IMR-90 (cell line): ENCODE measurements around the gene NR4A1.
A peak's percentile ranks its signal among the peaks of the same experiment; 100 is the strongest.

Source experiments
- POLR2A ChIP-seq: IDR thresholded peaks from 2 replicates; pipeline ENCODE4 v1.6.1; 2012; ENCODE audit warnings: mild to moderate bottlenecking, low read depth, low read length
- TF ChIP-seq, protein P1 (sequence below): conservative IDR thresholded peaks from 2 replicates; pipeline ENCODE4 v1.5.1; 2012; ENCODE audit warnings: mild to moderate bottlenecking, low read depth, low read length, improper control_type of control experiment

DNA sequence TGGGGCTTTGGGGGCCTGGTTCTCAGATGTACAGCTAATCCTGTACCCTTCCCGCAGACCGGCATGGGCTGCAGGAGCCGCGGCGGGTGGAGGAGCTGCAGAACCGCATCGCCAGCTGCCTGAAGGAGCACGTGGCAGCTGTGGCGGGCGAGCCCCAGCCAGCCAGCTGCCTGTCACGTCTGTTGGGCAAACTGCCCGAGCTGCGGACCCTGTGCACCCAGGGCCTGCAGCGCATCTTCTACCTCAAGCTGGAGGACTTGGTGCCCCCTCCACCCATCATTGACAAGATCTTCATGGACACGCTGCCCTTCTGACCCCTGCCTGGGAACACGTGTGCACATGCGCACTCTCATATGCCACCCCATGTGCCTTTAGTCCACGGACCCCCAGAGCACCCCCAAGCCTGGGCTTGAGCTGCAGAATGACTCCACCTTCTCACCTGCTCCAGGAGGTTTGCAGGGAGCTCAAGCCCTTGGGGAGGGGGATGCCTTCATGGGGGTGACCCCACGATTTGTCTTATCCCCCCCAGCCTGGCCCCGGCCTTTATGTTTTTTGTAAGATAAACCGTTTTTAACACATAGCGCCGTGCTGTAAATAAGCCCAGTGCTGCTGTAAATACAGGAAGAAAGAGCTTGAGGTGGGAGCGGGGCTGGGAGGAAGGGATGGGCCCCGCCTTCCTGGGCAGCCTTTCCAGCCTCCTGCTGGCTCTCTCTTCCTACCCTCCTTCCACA lies 7.6 kb downstream of the NR4A1 start:
- TF ChIP-seq, protein P1, sequence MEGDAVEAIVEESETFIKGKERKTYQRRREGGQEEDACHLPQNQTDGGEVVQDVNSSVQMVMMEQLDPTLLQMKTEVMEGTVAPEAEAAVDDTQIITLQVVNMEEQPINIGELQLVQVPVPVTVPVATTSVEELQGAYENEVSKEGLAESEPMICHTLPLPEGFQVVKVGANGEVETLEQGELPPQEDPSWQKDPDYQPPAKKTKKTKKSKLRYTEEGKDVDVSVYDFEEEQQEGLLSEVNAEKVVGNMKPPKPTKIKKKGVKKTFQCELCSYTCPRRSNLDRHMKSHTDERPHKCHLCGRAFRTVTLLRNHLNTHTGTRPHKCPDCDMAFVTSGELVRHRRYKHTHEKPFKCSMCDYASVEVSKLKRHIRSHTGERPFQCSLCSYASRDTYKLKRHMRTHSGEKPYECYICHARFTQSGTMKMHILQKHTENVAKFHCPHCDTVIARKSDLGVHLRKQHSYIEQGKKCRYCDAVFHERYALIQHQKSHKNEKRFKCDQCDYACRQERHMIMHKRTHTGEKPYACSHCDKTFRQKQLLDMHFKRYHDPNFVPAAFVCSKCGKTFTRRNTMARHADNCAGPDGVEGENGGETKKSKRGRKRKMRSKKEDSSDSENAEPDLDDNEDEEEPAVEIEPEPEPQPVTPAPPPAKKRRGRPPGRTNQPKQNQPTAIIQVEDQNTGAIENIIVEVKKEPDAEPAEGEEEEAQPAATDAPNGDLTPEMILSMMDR: no peak
- TF ChIP-seq POLR2A: peak; percentile 12; the same call in 1 of the 2 replicates
